Measurements from ENCODE around the gene UCK2. TPM values are rescaled to one million over a fixed set of nuclear protein-coding genes. Genes with fewer than 3 reads are reported as not detected.
A peak's percentile ranks its signal among the peaks of the same experiment; 100 is the strongest.

The UCK2 gene
- total RNA-seq, 1 donor from 2014 or later = 30.3 TPM

DNA sequence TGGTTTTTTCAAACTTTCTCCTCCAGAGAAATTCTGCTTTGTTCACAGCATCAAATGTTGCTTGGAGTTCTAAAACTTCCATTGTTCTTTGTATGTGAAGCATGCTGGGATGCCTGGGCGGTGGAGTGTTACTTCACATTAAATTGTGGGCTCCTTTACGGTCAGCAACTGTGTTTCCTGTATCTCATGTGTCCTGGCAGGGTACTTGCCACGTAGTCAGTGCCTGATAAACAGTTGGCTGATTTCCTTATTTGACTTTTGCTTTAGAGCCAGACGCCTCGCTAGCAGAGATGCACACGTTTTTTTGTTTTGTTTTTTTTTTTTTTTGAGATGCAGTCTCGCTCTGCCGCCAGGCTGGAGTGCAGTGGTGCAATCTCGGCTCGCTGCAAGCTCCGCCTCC, 96.7 kb downstream of the UCK2 start:
- intact Hi-C loops (cut with DNase I) = no loop called here
- no peak overlapping the region for H3K27ac ChIP-seq
- H3K9me3 ChIP-seq = no peaks in the 10 kb centered on the region
- H3K4me3 ChIP-seq = no peak overlapping the region
- H3K4me1 ChIP-seq = no peaks in the 10 kb centered on the region
- DNase-seq (ENCODE audit: low spot score in 2 of 2) = peak in 1 of 2 donors; percentile 38
- TF ChIP-seq, protein P1, sequence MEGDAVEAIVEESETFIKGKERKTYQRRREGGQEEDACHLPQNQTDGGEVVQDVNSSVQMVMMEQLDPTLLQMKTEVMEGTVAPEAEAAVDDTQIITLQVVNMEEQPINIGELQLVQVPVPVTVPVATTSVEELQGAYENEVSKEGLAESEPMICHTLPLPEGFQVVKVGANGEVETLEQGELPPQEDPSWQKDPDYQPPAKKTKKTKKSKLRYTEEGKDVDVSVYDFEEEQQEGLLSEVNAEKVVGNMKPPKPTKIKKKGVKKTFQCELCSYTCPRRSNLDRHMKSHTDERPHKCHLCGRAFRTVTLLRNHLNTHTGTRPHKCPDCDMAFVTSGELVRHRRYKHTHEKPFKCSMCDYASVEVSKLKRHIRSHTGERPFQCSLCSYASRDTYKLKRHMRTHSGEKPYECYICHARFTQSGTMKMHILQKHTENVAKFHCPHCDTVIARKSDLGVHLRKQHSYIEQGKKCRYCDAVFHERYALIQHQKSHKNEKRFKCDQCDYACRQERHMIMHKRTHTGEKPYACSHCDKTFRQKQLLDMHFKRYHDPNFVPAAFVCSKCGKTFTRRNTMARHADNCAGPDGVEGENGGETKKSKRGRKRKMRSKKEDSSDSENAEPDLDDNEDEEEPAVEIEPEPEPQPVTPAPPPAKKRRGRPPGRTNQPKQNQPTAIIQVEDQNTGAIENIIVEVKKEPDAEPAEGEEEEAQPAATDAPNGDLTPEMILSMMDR (IDR thresholded peaks at IDR 0.05) = no peak
- no peaks in the 10 kb centered on the region for H3K36me3 ChIP-seq
- no peaks in the 10 kb centered on the region for H3K27me3 ChIP-seq

DNA sequence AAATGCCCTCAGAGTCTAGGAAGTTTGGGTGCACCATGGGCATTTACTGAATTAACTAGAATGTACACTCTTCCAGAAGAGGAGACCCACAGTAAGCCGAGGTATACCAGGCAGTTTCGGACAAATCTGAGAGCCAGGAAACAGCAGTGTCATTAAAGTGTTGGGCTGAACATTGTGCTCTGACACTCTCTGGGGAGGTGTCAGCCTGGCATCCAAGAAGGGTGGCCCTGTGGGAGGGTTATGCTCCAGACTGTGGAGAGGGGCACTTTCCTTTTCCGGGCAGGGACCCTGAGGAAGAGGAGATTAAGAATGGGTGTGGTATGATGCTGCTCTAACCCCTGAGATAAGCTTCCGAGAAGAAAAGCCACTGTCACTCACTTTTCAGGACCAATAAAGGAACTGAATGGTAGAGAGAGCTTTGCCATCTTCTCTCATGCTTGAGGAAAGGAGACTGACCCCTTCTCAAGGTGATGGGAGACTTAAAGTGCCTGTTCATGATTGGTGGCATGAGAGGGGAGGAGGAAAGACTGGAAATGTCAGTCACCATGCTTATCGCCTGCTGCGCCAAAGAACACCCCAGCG, 98.2 kb downstream of the UCK2 start:
- H3K4me3 ChIP-seq = no peak overlapping the region
- peak in 1 of 2 donors; percentile 41 for DNase-seq (ENCODE audit: low spot score in 2 of 2)
- intact Hi-C loops (cut with DNase I) = loop anchor here (5.0 kb wide), 1 partner anchor 557 kb away; no protein-coding TSS in a partner anchor

DNA sequence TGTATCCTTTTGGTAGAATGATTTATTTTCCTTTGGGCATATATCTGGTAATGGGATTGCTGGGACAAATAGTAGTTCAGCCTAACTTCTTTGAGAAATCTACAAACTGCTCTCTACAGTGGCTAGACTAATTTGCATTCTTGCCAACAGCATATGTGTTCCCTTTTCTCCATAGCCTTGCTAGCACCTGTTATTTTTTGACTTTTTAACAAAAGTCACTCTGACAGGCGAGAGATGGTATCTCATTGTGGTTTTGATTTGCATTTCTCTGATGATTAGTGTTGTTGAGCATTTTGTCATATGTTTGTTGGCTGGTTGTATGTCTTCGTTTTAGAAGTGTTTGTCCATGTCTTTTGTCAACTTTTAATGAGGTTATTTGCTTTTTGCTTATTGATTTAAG, 99.8 kb downstream of the UCK2 start:
- no peaks in the 10 kb centered on the region for H3K9me3 ChIP-seq
- H3K27ac ChIP-seq = no peak overlapping the region
- H3K36me3 ChIP-seq = no peaks in the 10 kb centered on the region
- no peak overlapping the region for H3K4me3 ChIP-seq
- intact Hi-C loops (cut with DNase I) = loop anchor here (5.0 kb wide), 1 partner anchor 555 kb away; no protein-coding TSS in a partner anchor
- no peak for DNase-seq (ENCODE audit: low spot score in 2 of 2)
- TF ChIP-seq, protein P1 (IDR thresholded peaks at IDR 0.05) = no peak
- H3K4me1 ChIP-seq = no peaks in the 10 kb centered on the region
- H3K27me3 ChIP-seq = no peaks in the 10 kb centered on the region

More for the DNA sequence above, 98.2 kb downstream of the UCK2 start:
- H3K36me3 ChIP-seq = no peaks in the 10 kb centered on the region
- H3K9me3 ChIP-seq = no peaks in the 10 kb centered on the region
- TF ChIP-seq, protein P1 (IDR thresholded peaks at IDR 0.05) = no peak
- H3K4me1 ChIP-seq = no peaks in the 10 kb centered on the region
- no peaks in the 10 kb centered on the region for H3K27me3 ChIP-seq
- no peak overlapping the region for H3K27ac ChIP-seq

DNA sequence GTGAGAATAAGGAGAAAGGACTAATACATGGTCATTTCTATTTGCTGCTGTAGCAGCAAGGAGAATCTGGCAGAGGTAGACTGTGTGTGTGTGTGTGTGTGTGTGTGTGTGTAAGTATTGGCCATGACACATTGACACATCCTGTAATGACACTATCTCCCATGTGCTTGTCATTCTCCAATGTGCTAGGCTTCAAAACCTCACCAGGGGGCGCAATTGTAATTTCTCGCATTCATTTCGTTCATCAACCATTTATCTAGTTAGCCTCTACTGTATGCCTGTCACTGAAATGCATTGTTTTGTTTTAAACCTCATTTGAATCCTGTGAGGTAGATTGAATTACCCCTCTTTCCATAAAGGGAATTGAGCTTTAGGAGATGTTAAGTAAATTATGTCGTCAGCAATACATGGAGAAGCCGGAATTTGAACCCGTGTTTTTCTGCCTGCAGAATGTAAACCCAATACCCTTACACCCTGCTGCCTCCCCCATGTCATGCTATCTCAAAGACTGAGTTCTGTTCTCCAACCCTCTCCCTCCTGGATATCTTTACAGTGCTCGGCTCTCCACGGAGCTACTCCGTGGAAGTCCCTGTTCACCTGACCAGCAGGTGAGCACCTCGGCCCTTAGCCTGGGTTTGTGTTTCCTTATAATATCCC, 100.8 kb downstream of the UCK2 start:
- no peak overlapping the region for H3K27ac ChIP-seq
- TF ChIP-seq, protein P1 (IDR thresholded peaks at IDR 0.05) = peak; percentile 25 to 47 (median 45)
- H3K4me3 ChIP-seq = no peak overlapping the region
- intact Hi-C loops (cut with DNase I) = loop anchor here (5.0 kb wide), 1 partner anchor 554 kb away; no protein-coding TSS in a partner anchor
- peak in 1 of 2 donors; percentile 48 for DNase-seq (ENCODE audit: low spot score in 2 of 2)
- no peaks in the 10 kb centered on the region for H3K36me3 ChIP-seq
- H3K27me3 ChIP-seq = no peaks in the 10 kb centered on the region
- no peaks in the 10 kb centered on the region for H3K9me3 ChIP-seq
- H3K4me1 ChIP-seq = no peaks in the 10 kb centered on the region

DNA sequence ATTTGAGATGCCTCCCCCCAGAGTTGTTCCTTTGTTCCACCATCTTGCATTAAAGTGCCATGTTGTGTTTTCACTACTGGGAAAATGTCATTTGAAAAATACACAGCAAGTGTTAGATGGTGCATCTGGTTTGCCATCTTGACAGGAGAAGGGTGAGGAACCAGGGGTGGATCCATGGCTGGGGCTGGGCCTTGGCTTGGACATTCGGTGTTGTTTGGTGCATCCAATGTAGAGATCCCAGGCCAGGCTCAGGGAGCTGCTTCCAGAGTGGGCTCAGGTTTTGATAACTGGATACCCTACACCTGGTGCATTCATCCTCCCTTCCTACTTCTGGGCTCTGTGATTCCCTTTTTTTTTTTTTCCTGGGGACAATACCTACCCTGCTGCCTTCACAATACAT, 103.5 kb downstream of the UCK2 start:
- peak in 1 of 2 donors; percentile 31 for DNase-seq (ENCODE audit: low spot score in 2 of 2)

More for the DNA sequence above, 103.5 kb downstream of the UCK2 start:
- Histone ChIP-seq H3K27me3 (no peaks in the 10 kb centered on the region), H3K4me3 (no peak overlapping the region), H3K36me3 (no peaks in the 10 kb centered on the region), H3K9me3 (no peaks in the 10 kb centered on the region), H3K27ac (no peak overlapping the region), H3K4me1 (no peaks in the 10 kb centered on the region)
- TF ChIP-seq, protein P1 (IDR thresholded peaks at IDR 0.05) = no peak
- intact Hi-C loops (cut with DNase I) = no loop called here

Measured in ascending aorta (tissue), 2 donors.